GM23338 (cell line): ENCODE data around the gene YIF1A. TPM values are rescaled to one million over a fixed set of nuclear protein-coding genes. Genes with fewer than 3 reads are reported as not detected.

Experiments used
- ATAC-seq: fragments of 200-7000 bp; cut with Tn5 transposase; 3 replicates; pipeline ENCODE4 v1.9.1; 2020
- DNase-seq: peaks from one replicate; pipeline ENCODE4 v3.0.0-alpha.2; 2015; ENCODE audit warnings: low spot score
- H2AFZ ChIP-seq: fragments of 200-600 bp; sonication (generic); 2 replicates; pipeline ENCODE4 v1.8.0; 2016; ENCODE audit warnings: antibody characterized with exemption, mild to moderate bottlenecking, moderate library complexity
- H3F3A ChIP-seq: fragments of 200-600 bp; sonication (generic); replicated peaks from 2 replicates; pipeline ENCODE4 v1.8.0; 2017; ENCODE audit warnings: antibody characterized with exemption, mixed run types, low read depth
- H3K27ac ChIP-seq: fragments of 200-600 bp; sonication (generic); 2 replicates; pipeline ENCODE4 v1.6.1; 2016; ENCODE audit warnings: low read depth
- H3K27me3 ChIP-seq: fragments of 200-600 bp; sonication (generic); 2 replicates; pipeline ENCODE4 v1.8.0; 2016; ENCODE audit warnings: mild to moderate bottlenecking, mixed run types, moderate library complexity; ENCODE audit not compliant: insufficient read depth
- H3K36me3 ChIP-seq: fragments of 200-600 bp; sonication (generic); 2 replicates; pipeline ENCODE4 v1.8.0; 2016; ENCODE audit warnings: mild to moderate bottlenecking; ENCODE audit not compliant: insufficient read depth
- H3K4me1 ChIP-seq: fragments of 200-600 bp; sonication (generic); 2 replicates; pipeline ENCODE4 v1.8.0; 2016; ENCODE audit warnings: mild to moderate bottlenecking, moderate library complexity; ENCODE audit not compliant: insufficient read depth
- H3K4me2 ChIP-seq: fragments of 200-600 bp; sonication (generic); 2 replicates; pipeline ENCODE4 v1.7.1; 2017; ENCODE audit warnings: mixed run types
- H3K4me3 ChIP-seq: fragments of 200-600 bp; sonication (generic); 2 replicates; pipeline ENCODE4 v1.6.1; 2016; ENCODE audit warnings: mixed run types
- H3K79me2 ChIP-seq: fragments of 200-600 bp; sonication (generic); replicated peaks from 2 replicates; pipeline ENCODE4 v1.8.0; 2017; ENCODE audit warnings: mild to moderate bottlenecking; ENCODE audit not compliant: insufficient read depth
- H3K9me2 ChIP-seq: fragments of 200-600 bp; sonication (generic); 2 replicates; pipeline ENCODE4 v1.8.0; 2017; ENCODE audit not compliant: insufficient read depth
- H4K20me1 ChIP-seq: fragments of 200-600 bp; sonication (generic); replicated peaks from 2 replicates; pipeline ENCODE4 v1.8.0; 2017; ENCODE audit warnings: mild to moderate bottlenecking; ENCODE audit not compliant: insufficient read depth
- H3K27ac Mint-ChIP-seq: 2 replicates; pipeline ENCODE4 v1.8.0; 2020; ENCODE audit warnings: inconsistent platforms, mild to moderate bottlenecking, moderate library complexity, mixed read lengths
- H3K27me3 Mint-ChIP-seq: 3 replicates; pipeline ENCODE4 v1.8.0; 2022; ENCODE audit warnings: low read depth, mild to moderate bottlenecking, moderate library complexity, mixed read lengths, inconsistent platforms; ENCODE audit not compliant: insufficient read depth, poor library complexity
- H3K36me3 Mint-ChIP-seq: 3 replicates; pipeline ENCODE4 v1.8.0; 2021; ENCODE audit warnings: low read depth, mild to moderate bottlenecking, inconsistent platforms, moderate library complexity, mixed read lengths
- H3K4me1 Mint-ChIP-seq: 3 replicates; pipeline ENCODE4 v1.8.0; 2020; ENCODE audit warnings: mild to moderate bottlenecking, inconsistent platforms, mixed read lengths
- H3K4me3 Mint-ChIP-seq: 3 replicates; pipeline ENCODE4 v1.8.0; 2021; ENCODE audit warnings: moderate library complexity, mild to moderate bottlenecking, inconsistent platforms, mixed read lengths
- H3K9me3 Mint-ChIP-seq: 3 replicates; pipeline ENCODE4 v1.8.0; 2020; ENCODE audit warnings: moderate library complexity, mild to moderate bottlenecking, inconsistent platforms, mixed read lengths
- CREB1 ChIP-seq: fragments of 250-450 bp; sonication (Bioruptor Pico); IDR thresholded peaks from 2 replicates; pipeline ENCODE4 v1.5.0; 2020; ENCODE audit warnings: low read depth, mild to moderate bottlenecking, moderate library complexity
- EZH2 ChIP-seq: fragments of 200-600 bp; sonication (generic); IDR thresholded peaks from one replicate; pipeline ENCODE4 v1.8.0; 2017; ENCODE audit warnings: antibody characterized with exemption, mild to moderate bottlenecking, low read depth; ENCODE audit not compliant: unreplicated experiment
- EZH2phosphoT487 ChIP-seq: fragments of 200-600 bp; sonication (generic); IDR thresholded peaks from one replicate; pipeline ENCODE4 v1.8.1; 2018; ENCODE audit warnings: antibody characterized with exemption; ENCODE audit not compliant: unreplicated experiment
- JUNB ChIP-seq: IDR thresholded peaks from one replicate; pipeline ENCODE4 v1.6.1; 2016; ENCODE audit warnings: antibody characterized with exemption; ENCODE audit not compliant: unreplicated experiment
- NANOG ChIP-seq: IDR thresholded peaks from 2 replicates; pipeline ENCODE4 v1.6.1; 2016; ENCODE audit warnings: antibody characterized with exemption, borderline replicate concordance
- POLR2AphosphoS5 ChIP-seq: IDR thresholded peaks from 2 replicates; pipeline ENCODE4 v1.6.1; 2016; ENCODE audit warnings: antibody characterized with exemption, low read depth
- STAT1 ChIP-seq: IDR thresholded peaks from one replicate; pipeline ENCODE4 v1.6.1; 2016; ENCODE audit warnings: antibody characterized with exemption; ENCODE audit not compliant: unreplicated experiment
- ZNF114 ChIP-seq: fragments of 250-450 bp; sonication (Bioruptor Pico); IDR thresholded peaks from 2 replicates; pipeline ENCODE4 v1.5.0; 2020; ENCODE audit warnings: mild to moderate bottlenecking, moderate library complexity
- ZNF331 ChIP-seq: fragments of 250-450 bp; sonication (Bioruptor Pico); IDR thresholded peaks from 2 replicates; pipeline ENCODE4 v1.5.0; 2020; ENCODE audit warnings: low read depth, mild to moderate bottlenecking, moderate library complexity
- polyA plus RNA-seq: library from polyadenylated mRNA; unstranded; fragments of >200 nt; fragmentation: Nextera tagmentation; extraction: Ambion mirVana; gene quantifications from 2 replicates; pipeline ENCODE4 v1.2.1, GENCODE V29; 2016
- total RNA-seq: library from RNA; depleted of rRNA; stranded (reverse); fragments of >200 nt; shearing (Covaris generic); gene quantifications from 2 replicates; pipeline ENCODE4 v1.2.3, GENCODE V29; 2014
- TF ChIP-seq, protein P1 (sequence below): fragments of 250-450 bp; sonication (Bioruptor Pico); IDR thresholded peaks from 2 replicates; pipeline ENCODE4 v1.5.0; 2020; ENCODE audit warnings: mild to moderate bottlenecking, moderate library complexity
- TF ChIP-seq, protein P2 (sequence below), 2 experiments: fragments of 200-600 bp in 1 of 2; sonication (generic) in 1 of 2; conservative IDR thresholded peaks; 2 replicates each; pipeline versions ENCODE4 v1.5.1 to v1.6.1; 2016 to 2017; ENCODE audit warnings: antibody characterized with exemption in 2 of 2, low read depth in 2 of 2, mild to moderate bottlenecking in 2 of 2, moderate library complexity in 1 of 2
- TF ChIP-seq, protein P3 (sequence below): IDR thresholded peaks from one replicate; pipeline ENCODE4 v1.6.1; 2018; ENCODE audit warnings: antibody characterized with exemption; ENCODE audit not compliant: unreplicated experiment
- TF ChIP-seq, protein P4 (sequence below): IDR thresholded peaks from 2 replicates; pipeline ENCODE4 v1.6.1; 2016; ENCODE audit warnings: antibody characterized with exemption

YIF1A gene
- total and polyA plus RNA-seq, 2 experiments from 2014 or later = 75.6 to 87.0 TPM

DNA sequence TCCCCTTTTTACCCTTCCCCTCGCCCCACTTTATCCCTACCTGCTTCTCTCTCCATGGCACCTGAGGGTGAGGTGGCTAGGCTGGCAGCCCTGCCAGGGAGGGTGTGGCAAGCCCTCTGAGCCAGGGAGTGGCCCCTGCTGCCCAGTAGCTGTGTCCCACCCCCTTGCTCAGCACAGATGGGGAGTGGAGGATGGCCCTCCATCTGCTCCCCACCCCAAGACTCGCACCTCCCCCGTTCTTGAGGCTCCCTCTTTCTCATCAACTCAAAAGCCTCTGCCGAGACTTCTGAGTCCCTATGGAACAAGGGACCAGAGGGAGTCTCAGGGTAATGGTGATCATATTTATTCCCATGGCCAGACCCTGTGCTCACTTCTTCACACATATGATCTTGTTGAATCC lies 4.4 kb upstream of the YIF1A start:
- Histone ChIP-seq H3K4me2 (no peak overlapping the region), H2AFZ (no peak overlapping the region), H3F3A (peaks cover 18% of the 10 kb centered on the region; the same call in 1 of the 2 replicates), H4K20me1 (no peaks in the 10 kb centered on the region), H3K36me3 (no peaks in the 10 kb centered on the region), H3K4me3 (no peak overlapping the region), H3K79me2 (peaks cover 4% of the 10 kb centered on the region), H3K9me2 (no peaks in the 10 kb centered on the region), H3K4me1 (peaks cover 17% of the 10 kb centered on the region), H3K27ac (no peak overlapping the region), H3K27me3 (peaks cover 30% of the 10 kb centered on the region)
- Mint-ChIP-seq H3K27ac (no peak overlapping the region), H3K36me3 (no peaks in the 10 kb centered on the region; the same call in 2 of the 3 replicates), H3K4me3 (no peak overlapping the region; the same call in 2 of the 3 replicates), H3K27me3 (peaks cover 31% of the 10 kb centered on the region), H3K4me1 (peaks cover 31% of the 10 kb centered on the region), H3K9me3 (peaks cover 2% of the 10 kb centered on the region; the same call in 1 of the 3 replicates)
- DNase-seq (no peak), ATAC-seq (no peak)
- no peak for TF ChIP-seq POLR2AphosphoS5
- TF ChIP-seq NANOG = no peak
- no peak for TF ChIP-seq STAT1
- TF ChIP-seq ZNF114 (CRISPR knock-in tag) = no peak
- no peak for TF ChIP-seq JUNB
- TF ChIP-seq, protein P1, sequence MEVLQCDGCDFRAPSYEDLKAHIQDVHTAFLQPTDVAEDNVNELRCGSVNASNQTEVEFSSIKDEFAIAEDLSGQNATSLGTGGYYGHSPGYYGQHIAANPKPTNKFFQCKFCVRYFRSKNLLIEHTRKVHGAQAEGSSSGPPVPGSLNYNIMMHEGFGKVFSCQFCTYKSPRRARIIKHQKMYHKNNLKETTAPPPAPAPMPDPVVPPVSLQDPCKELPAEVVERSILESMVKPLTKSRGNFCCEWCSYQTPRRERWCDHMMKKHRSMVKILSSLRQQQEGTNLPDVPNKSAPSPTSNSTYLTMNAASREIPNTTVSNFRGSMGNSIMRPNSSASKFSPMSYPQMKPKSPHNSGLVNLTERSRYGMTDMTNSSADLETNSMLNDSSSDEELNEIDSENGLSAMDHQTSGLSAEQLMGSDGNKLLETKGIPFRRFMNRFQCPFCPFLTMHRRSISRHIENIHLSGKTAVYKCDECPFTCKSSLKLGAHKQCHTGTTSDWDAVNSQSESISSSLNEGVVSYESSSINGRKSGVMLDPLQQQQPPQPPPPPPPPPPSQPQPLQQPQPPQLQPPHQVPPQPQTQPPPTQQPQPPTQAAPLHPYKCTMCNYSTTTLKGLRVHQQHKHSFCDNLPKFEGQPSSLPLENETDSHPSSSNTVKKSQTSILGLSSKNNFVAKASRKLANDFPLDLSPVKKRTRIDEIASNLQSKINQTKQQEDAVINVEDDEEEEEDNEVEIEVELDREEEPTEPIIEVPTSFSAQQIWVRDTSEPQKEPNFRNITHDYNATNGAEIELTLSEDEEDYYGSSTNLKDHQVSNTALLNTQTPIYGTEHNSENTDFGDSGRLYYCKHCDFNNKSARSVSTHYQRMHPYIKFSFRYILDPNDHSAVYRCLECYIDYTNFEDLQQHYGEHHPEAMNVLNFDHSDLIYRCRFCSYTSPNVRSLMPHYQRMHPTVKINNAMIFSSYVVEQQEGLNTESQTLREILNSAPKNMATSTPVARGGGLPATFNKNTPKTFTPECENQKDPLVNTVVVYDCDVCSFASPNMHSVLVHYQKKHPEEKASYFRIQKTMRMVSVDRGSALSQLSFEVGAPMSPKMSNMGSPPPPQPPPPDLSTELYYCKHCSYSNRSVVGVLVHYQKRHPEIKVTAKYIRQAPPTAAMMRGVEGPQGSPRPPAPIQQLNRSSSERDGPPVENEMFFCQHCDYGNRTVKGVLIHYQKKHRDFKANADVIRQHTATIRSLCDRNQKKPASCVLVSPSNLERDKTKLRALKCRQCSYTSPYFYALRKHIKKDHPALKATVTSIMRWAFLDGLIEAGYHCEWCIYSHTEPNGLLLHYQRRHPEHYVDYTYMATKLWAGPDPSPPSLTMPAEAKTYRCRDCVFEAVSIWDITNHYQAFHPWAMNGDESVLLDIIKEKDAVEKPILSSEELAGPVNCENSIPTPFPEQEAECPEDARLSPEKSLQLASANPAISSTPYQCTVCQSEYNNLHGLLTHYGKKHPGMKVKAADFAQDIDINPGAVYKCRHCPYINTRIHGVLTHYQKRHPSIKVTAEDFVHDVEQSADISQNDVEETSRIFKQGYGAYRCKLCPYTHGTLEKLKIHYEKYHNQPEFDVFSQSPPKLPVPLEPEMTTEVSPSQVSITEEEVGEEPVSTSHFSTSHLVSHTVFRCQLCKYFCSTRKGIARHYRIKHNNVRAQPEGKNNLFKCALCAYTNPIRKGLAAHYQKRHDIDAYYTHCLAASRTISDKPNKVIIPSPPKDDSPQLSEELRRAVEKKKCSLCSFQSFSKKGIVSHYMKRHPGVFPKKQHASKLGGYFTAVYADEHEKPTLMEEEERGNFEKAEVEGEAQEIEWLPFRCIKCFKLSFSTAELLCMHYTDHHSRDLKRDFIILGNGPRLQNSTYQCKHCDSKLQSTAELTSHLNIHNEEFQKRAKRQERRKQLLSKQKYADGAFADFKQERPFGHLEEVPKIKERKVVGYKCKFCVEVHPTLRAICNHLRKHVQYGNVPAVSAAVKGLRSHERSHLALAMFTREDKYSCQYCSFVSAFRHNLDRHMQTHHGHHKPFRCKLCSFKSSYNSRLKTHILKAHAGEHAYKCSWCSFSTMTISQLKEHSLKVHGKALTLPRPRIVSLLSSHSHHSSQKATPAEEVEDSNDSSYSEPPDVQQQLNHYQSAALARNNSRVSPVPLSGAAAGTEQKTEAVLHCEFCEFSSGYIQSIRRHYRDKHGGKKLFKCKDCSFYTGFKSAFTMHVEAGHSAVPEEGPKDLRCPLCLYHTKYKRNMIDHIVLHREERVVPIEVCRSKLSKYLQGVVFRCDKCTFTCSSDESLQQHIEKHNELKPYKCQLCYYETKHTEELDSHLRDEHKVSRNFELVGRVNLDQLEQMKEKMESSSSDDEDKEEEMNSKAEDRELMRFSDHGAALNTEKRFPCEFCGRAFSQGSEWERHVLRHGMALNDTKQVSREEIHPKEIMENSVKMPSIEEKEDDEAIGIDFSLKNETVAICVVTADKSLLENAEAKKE (CRISPR knock-in tag) = no peak
- TF ChIP-seq ZNF331 (CRISPR knock-in tag) = no peak
- TF ChIP-seq, protein P2, sequence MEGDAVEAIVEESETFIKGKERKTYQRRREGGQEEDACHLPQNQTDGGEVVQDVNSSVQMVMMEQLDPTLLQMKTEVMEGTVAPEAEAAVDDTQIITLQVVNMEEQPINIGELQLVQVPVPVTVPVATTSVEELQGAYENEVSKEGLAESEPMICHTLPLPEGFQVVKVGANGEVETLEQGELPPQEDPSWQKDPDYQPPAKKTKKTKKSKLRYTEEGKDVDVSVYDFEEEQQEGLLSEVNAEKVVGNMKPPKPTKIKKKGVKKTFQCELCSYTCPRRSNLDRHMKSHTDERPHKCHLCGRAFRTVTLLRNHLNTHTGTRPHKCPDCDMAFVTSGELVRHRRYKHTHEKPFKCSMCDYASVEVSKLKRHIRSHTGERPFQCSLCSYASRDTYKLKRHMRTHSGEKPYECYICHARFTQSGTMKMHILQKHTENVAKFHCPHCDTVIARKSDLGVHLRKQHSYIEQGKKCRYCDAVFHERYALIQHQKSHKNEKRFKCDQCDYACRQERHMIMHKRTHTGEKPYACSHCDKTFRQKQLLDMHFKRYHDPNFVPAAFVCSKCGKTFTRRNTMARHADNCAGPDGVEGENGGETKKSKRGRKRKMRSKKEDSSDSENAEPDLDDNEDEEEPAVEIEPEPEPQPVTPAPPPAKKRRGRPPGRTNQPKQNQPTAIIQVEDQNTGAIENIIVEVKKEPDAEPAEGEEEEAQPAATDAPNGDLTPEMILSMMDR (conservative IDR thresholded peaks at IDR 0.05; ENCODE audit: low read depth in 2 of 2) = no peak
- no peak for TF ChIP-seq EZH2phosphoT487
- TF ChIP-seq, protein P3, sequence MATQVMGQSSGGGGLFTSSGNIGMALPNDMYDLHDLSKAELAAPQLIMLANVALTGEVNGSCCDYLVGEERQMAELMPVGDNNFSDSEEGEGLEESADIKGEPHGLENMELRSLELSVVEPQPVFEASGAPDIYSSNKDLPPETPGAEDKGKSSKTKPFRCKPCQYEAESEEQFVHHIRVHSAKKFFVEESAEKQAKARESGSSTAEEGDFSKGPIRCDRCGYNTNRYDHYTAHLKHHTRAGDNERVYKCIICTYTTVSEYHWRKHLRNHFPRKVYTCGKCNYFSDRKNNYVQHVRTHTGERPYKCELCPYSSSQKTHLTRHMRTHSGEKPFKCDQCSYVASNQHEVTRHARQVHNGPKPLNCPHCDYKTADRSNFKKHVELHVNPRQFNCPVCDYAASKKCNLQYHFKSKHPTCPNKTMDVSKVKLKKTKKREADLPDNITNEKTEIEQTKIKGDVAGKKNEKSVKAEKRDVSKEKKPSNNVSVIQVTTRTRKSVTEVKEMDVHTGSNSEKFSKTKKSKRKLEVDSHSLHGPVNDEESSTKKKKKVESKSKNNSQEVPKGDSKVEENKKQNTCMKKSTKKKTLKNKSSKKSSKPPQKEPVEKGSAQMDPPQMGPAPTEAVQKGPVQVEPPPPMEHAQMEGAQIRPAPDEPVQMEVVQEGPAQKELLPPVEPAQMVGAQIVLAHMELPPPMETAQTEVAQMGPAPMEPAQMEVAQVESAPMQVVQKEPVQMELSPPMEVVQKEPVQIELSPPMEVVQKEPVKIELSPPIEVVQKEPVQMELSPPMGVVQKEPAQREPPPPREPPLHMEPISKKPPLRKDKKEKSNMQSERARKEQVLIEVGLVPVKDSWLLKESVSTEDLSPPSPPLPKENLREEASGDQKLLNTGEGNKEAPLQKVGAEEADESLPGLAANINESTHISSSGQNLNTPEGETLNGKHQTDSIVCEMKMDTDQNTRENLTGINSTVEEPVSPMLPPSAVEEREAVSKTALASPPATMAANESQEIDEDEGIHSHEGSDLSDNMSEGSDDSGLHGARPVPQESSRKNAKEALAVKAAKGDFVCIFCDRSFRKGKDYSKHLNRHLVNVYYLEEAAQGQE = no peak
- TF ChIP-seq, protein P4, sequence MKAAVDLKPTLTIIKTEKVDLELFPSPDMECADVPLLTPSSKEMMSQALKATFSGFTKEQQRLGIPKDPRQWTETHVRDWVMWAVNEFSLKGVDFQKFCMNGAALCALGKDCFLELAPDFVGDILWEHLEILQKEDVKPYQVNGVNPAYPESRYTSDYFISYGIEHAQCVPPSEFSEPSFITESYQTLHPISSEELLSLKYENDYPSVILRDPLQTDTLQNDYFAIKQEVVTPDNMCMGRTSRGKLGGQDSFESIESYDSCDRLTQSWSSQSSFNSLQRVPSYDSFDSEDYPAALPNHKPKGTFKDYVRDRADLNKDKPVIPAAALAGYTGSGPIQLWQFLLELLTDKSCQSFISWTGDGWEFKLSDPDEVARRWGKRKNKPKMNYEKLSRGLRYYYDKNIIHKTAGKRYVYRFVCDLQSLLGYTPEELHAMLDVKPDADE = no peak
- no peak for TF ChIP-seq CREB1 (CRISPR knock-in tag)
- no peak for TF ChIP-seq EZH2
